Activated CD4-positive, CD25-positive, alpha-beta regulatory T cell treated with anti-CD3 and anti-CD28 coated beads, Interleukin-2, amount 50 U/mL, for 72 hours (primary cell): ENCODE measurements around the gene OXLD1.
A peak's percentile ranks its signal among the peaks of the same experiment; 100 is the strongest.

Source experiments
- DNase-seq: peaks from one replicate; pipeline ENCODE4 v3.0.0; 2021

Gene OXLD1

DNA sequence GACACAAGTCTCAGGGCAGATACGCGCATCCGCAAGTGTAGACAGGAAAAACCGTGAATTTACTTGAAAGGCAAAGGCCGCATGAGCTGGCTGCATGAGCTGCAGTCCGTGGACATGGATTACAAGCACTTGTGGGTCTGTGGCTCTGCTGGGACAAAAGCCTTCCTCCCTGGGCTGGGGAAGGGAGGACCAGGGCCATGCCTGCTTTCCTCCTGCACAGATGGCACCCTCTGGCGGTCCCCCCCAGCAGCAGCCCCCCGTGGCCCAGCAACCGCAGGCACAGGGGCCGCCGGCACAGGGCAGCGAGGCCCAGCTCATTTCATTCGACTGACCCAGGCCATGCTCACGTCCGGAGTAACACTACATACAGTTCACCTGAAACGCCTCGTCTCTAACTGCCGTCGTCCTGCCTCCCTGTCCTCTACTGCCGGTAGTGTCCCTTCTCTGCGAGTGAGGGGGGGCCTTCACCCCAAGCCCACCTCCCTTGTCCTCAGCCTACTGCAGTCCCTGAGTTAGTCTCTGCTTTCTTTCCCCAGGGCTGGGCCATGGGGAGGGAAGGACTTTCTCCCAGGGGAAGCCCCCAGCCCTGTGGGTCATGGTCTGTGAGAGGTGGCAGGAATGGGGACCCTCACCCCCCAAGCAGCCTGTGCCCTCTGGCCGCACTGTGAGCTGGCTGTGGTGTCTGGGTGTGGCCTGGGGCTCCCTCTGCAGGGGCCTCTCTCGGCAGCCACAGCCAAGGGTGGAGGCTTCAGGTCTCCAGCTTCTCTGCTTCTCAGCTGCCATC, 35.1 kb upstream of the OXLD1 start:
- DNase-seq, result no peak

GRCh38 chr17:81700353-81701287, 34.2 kb upstream of the OXLD1 start:
- no peak for DNase-seq

GRCh38 chr17:81697261-81698044, 31.0 kb upstream of the OXLD1 start:
- DNase-seq, result no peak

GRCh38 chr17:81696218-81696941, 30.0 kb upstream of the OXLD1 start:
- DNase-seq, result no peak

DNA sequence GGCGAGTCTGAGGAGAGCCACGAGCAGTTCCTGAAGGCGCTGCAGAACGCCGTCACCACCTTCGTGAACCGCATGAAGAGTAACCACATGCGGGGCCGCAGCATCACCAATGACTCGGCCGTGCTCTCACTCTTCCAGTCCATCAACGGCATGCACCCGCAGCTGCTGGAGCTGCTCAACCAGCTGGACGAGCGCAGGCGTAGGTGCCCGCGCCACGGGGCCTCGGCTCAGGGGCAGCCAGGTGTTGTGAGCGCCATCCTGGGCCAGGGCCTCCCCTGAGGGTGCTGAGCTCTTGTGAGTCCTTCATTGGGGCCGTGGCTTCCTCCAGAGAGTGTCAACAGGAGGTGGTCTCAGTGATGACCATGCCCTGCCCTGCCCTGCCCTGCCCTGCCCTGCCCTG, 29.4 kb upstream of the OXLD1 start:
- no peak for DNase-seq

GRCh38 chr17:81695211-81695610, 28.8 kb upstream of the OXLD1 start:
- DNase-seq, result no peak

DNA sequence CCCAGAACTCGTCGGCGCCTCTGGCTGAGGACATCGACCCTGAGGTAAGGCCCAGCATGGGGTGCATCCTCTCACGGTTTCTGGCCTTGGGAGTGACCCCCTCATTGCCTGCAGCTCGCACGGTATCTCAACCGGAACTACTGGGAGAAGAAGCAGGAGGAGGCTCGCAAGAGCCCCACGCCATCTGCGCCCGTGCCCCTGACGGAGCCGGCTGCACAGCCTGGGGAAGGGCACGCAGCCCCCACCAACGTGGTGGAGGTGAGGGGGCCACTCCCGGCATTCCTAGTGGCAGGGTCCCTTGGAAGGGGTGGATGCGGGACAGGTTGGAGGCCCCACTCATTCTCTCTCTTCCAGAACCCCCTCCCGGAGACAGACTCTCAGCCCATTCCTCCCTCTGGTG, 28.4 kb upstream of the OXLD1 start:
- no peak for DNase-seq

GRCh38 chr17:81693509-81694210, 27.3 kb upstream of the OXLD1 start:
- no peak for DNase-seq

DNA sequence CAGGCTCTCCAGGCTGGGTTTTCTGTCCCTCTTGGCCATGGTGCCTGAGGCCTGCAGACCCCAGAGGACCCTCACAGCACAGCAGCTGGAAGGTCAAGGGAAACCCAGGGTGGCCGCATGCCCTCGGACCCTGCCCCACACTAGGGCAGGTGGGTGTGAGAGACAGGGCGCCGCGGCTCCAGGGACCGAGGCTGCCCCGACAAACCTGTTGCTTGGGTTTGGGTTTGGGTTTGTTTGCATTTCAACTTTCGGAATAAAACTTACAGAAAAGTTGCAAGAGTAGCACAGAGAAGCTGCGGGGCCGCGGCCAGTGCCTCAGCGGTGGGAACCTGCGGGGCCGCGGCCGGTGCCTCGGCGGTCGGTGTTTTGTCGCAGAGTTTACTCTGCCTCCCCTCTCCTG, 25.2 kb upstream of the OXLD1 start:
- no peak for DNase-seq

- no peak for DNase-seq
Measured at GRCh38 chr17:81691196-81691595, 24.8 kb upstream of the OXLD1 start.

GRCh38 chr17:81690549-81690948, 24.1 kb upstream of the OXLD1 start:
- DNase-seq, result no peak

DNA sequence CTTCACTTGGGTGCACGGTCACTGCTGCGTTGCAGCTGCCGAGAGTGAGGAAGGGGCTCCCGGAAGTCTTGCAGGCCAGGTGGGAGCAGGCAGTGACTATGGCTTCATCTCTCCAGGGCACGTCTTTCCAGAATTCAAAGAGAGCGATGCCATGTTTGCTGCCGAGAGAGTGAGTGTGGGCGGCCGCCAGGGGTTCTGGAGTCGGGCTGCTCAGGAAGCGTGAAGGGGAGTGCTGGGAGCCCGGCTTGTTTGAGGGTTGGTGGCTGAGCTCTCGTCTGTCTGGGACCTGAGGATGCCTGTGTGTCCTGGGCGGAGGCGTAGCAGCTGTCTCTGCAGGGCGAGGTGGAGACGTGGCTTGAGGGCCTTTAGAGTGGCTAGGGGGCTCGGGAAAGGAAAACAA, 23.7 kb upstream of the OXLD1 start:
- no peak for DNase-seq

DNA sequence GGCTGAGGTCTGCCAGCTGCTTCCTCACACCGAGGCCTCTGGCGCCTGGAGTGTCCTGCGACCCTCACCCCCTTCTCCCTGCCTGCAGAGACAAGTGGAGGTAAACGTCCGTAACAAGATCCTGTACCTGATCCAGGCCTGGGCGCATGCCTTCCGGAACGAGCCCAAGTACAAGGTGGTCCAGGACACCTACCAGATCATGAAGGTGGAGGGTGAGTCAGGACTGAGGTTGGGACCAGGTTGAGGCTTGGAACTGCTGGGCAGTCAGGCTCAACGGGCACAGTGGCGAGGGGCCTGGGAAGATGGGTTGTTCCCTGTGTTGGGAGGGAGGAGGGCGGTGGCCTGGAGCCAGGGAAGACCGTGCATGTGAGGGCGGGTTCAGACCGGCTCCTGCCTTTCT, 22.2 kb upstream of the OXLD1 start:
- no peak for DNase-seq

DNA sequence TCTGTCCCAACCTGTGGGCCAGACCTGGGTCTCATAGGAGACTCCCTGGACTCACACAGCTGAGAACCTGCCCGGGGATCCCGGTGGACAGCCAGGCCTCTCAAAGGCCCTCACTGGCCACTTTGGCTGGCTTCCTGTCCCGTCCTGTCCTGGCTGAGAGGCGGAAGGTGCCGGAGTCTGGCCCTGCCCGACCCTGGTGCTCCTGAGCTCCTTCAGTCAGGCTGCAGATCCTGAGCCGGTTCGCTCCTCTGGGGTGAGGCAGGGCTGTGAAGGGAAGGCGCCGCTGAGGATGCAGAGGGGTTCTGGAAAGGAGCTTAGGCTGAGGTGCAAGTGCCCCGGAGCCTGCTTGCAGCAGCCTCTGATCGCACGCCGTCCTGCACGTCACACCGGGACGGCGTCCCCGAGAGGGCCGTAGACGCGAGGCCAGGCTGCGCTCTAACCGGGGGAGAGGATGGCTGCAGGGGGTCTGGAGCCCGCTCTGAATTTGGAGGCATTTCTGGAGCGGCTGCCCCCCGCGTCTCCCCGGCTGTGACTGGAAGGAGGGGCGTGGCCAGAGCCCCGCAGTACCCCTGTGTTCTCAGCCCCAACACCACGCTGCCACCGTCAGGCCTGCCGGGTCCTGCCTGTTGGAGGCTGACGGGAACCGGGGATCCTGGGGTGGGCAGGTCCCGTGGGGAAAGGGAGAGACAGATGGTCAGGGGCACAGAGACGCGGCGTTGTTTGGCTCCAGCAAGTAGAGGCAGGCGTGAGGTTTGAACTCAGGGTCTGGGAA, 21.6 kb upstream of the OXLD1 start:
- DNase-seq, result no peak

DNA sequence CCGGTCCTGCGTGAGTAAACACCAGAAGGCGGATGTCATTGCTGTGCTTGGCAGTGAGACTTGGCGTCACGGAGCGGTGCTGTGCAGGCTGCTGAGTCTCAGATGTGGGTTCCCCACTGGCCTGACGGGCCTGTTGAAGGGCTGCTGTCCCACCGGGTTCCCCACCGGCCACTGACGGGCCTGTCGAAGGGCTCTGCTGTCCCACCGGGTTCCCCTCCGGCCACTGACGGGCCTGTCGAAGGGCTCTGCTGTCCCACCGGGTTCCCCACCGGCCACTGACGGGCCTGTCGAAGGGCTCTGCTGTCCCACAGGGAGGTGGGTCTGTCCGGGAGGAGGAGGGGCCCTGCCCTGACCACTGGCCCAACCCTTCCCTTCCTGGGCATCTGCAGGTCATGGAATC, 20.2 kb upstream of the OXLD1 start:
- no peak for DNase-seq

- no peak for DNase-seq
Measured at GRCh38 chr17:81685108-81685507, 18.7 kb upstream of the OXLD1 start.

DNA sequence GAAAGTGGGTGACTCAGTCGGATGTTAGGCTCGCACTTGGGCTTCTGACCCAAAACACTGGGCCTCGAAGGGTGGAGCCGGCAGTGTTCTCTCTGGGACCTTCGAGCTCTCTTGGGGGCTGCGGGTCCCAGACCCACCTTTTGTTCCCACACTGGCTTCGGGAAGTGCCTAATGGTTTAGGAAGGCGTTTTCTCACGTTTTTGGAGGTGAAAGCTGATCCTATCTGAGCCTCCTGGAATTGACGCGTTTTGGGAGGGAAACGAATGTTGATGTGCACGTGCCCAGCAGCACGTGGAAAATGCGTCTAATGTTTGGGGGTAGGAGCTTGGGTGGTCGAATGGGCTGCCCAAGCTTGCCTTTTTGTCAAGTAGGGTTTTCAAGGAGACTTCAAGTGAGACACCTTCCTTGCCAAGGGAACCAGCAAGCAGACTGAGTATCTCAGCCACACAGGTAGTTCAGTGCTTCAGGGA, 18.1 kb upstream of the OXLD1 start:
- no peak for DNase-seq

DNA sequence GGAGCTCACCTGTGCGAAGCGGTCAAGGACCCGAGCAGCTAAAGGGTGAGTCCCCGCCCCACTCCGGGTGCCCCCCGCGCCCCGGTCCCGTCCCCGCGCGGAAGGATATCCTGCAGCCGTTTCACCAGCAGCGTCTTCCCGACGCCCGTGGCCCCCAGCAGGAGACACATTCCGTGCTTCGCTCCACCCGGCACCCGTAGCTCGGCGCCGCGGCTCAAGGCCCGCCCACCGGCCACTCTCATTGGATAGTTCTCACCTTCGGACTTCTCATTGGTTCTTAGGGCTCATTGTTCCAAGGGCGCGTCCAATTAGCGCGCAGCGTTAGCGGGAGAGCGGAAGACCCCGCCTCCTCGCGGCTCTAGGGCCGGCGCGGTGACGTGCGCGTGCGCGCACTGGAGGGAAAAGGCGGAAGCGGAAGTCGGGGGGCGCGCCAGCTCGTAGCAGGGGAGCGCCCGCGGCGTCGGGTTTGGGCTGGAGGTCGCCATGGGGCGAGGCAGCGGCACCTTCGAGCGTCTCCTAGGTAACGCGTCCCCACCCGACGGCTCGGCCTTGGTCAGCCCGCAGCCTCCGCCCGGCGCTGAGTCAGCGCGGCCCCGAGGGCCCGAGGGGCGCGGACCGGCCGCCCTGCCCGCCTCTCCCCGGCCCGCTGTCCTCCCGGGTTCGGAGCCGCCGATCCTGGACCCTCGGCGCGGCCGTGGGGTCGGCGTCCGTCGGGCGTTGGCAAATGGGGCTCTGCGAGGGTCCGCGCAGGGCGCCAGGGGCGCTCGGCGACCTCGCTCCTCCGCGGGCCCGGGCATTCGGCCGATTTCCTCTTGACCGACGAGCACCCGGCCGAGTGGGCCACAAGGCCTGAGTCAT, 17.4 kb upstream of the OXLD1 start, which contains the start of the genes ARL16 and HGS:
TSS of gene ARL16 (minus strand) at position 214 of the 858 bp plus-strand sequence. CDS start at position 170, 44 bp downstream.
TSS of gene HGS (plus strand) at position 428 of the 858 bp plus-strand sequence. CDS start at position 484, 56 bp downstream.
- peak; percentile 98 for DNase-seq

DNA sequence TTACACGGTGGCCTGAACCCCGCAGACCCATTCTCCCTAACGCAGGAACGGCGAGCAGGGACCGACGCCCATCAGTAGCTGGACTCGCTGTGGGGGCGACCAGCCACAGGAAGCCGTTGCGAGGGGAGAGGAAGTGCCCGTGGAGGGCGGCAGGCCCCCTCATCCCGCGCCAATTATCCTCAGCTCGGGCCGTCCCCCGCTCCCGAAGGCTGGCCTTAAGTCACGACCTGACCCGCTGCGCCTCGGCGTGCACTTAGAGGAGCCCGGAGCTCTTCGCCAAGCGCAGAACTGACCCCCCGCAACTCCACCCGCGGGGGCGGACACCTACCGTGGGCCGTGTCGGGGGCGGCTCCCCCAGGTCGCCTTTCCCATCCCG, 16.8 kb upstream of the OXLD1 start:
- no peak for DNase-seq
